Osteoblast (primary cell): ENCODE measurements around the gene TMEM218. TPM values are rescaled to one million over a fixed set of nuclear protein-coding genes. Genes with fewer than 3 reads are reported as not detected.

ENCODE experiments used
- DNase-seq: peaks from one replicate; pipeline ENCODE4 v3.0.0; 2011; ENCODE audit warnings: low spot score, mixed read lengths; ENCODE audit not compliant: insufficient read length; ENCODE audit errors: missing footprints
- H2AFZ ChIP-seq: 2 replicates; pipeline ENCODE4 v1.6.0; 2011; ENCODE audit warnings: mild to moderate bottlenecking, low read length
- H3K27ac ChIP-seq: 2 replicates; pipeline ENCODE4 v1.5.1; 2011; ENCODE audit warnings: mild to moderate bottlenecking, low read depth, low read length, moderate library complexity
- H3K27me3 ChIP-seq: 2 replicates; pipeline ENCODE4 v1.6.0; 2012; ENCODE audit warnings: mild to moderate bottlenecking, control low read depth, inconsistent platforms, low read length, moderate library complexity; ENCODE audit not compliant: insufficient read depth
- H3K36me3 ChIP-seq: 2 replicates; pipeline ENCODE4 v1.5.1; 2011; ENCODE audit warnings: mild to moderate bottlenecking, low read length, control low read depth, moderate library complexity; ENCODE audit not compliant: insufficient read depth
- H3K4me1 ChIP-seq: 2 replicates; pipeline ENCODE4 v1.5.1; 2011; ENCODE audit warnings: mild to moderate bottlenecking, low read length, control low read depth, moderate library complexity; ENCODE audit not compliant: insufficient read depth
- H3K4me2 ChIP-seq: 2 replicates; pipeline ENCODE4 v1.6.0; 2011; ENCODE audit warnings: mild to moderate bottlenecking, low read length; ENCODE audit not compliant: insufficient read depth
- H3K4me3 ChIP-seq: fragments of 200-600 bp; sonication (generic); 3 replicates; pipeline ENCODE4 v1.5.1; 2012; ENCODE audit warnings: mild to moderate bottlenecking, low read length, inconsistent platforms; ENCODE audit not compliant: insufficient read depth
- H3K79me2 ChIP-seq: 2 replicates; pipeline ENCODE4 v1.6.0; 2012; ENCODE audit warnings: mild to moderate bottlenecking, low read length, control low read depth, inconsistent platforms; ENCODE audit not compliant: insufficient read depth
- H3K9me3 ChIP-seq: 2 replicates; pipeline ENCODE4 v1.5.1; 2011; ENCODE audit warnings: low read depth, low read length, control low read depth
- H4K20me1 ChIP-seq: 2 replicates; pipeline ENCODE4 v1.6.0; 2012; ENCODE audit warnings: mild to moderate bottlenecking, low read length, control low read depth; ENCODE audit not compliant: insufficient read depth
- CTCF ChIP-seq: IDR thresholded peaks from 2 replicates; pipeline ENCODE4 v1.5.1; 2011; ENCODE audit warnings: mild to moderate bottlenecking, low read depth, low read length, moderate library complexity; ENCODE audit errors: extremely low read depth
- total RNA-seq: library from RNA; depleted of rRNA; stranded (reverse); fragments of >200 nt; gene quantifications from 2 replicates; pipeline ENCODE4 v1.2.3, GENCODE V29; 2012

The TMEM218 gene
- total RNA-seq, 1 donor, result 30.0 TPM

- Histone ChIP-seq H3K27ac (no peak overlapping the region), H3K4me2 (no peak overlapping the region), H3K9me3 (no peaks in the 10 kb centered on the region), H3K79me2 (no peaks in the 10 kb centered on the region), H3K4me3 (no peak overlapping the region), H3K4me1 (no peaks in the 10 kb centered on the region), H4K20me1 (no peaks in the 10 kb centered on the region), H2AFZ (no peak overlapping the region), H3K27me3 (peaks cover 13% of the 10 kb centered on the region), H3K36me3 (no peaks in the 10 kb centered on the region)
- no peak for TF ChIP-seq CTCF
- no peak for DNase-seq
Measured at GRCh38 chr11:125140233-125140632, 28.8 kb upstream of the TMEM218 start.

GRCh38 chr11:125139778-125140177 lies 28.4 kb upstream of the TMEM218 start:
- DNase-seq, result no peak
- Histone ChIP-seq H3K4me3 (no peak overlapping the region), H3K27ac (no peak overlapping the region), H3K9me3 (no peaks in the 10 kb centered on the region), H3K4me1 (no peaks in the 10 kb centered on the region), H2AFZ (no peak overlapping the region), H3K36me3 (no peaks in the 10 kb centered on the region), H4K20me1 (no peaks in the 10 kb centered on the region), H3K4me2 (no peak overlapping the region), H3K79me2 (no peaks in the 10 kb centered on the region), H3K27me3 (peaks cover 17% of the 10 kb centered on the region)
- no peak for TF ChIP-seq CTCF

- Histone ChIP-seq H3K27ac (no peak overlapping the region), H4K20me1 (no peaks in the 10 kb centered on the region), H3K27me3 (peaks cover 24% of the 10 kb centered on the region), H3K4me3 (no peak overlapping the region), H3K9me3 (no peaks in the 10 kb centered on the region), H3K36me3 (no peaks in the 10 kb centered on the region), H3K4me2 (no peak overlapping the region), H2AFZ (no peak overlapping the region), H3K4me1 (no peaks in the 10 kb centered on the region), H3K79me2 (no peaks in the 10 kb centered on the region)
- no peak for TF ChIP-seq CTCF
- DNase-seq, result no peak
Measured at GRCh38 chr11:125138966-125139365, 27.5 kb upstream of the TMEM218 start.

- Histone ChIP-seq H3K4me2 (no peak overlapping the region), H3K27me3 (peaks cover 23% of the 10 kb centered on the region), H3K4me3 (no peak overlapping the region), H3K27ac (no peak overlapping the region), H3K9me3 (no peaks in the 10 kb centered on the region), H3K4me1 (no peaks in the 10 kb centered on the region), H3K79me2 (no peaks in the 10 kb centered on the region), H2AFZ (no peak overlapping the region), H3K36me3 (no peaks in the 10 kb centered on the region), H4K20me1 (no peaks in the 10 kb centered on the region)
- TF ChIP-seq CTCF, result no peak
- DNase-seq, result no peak
Measured at GRCh38 chr11:125136001-125136400, 24.6 kb upstream of the TMEM218 start.
